ENCODE data around the gene TBC1D12.

DNA sequence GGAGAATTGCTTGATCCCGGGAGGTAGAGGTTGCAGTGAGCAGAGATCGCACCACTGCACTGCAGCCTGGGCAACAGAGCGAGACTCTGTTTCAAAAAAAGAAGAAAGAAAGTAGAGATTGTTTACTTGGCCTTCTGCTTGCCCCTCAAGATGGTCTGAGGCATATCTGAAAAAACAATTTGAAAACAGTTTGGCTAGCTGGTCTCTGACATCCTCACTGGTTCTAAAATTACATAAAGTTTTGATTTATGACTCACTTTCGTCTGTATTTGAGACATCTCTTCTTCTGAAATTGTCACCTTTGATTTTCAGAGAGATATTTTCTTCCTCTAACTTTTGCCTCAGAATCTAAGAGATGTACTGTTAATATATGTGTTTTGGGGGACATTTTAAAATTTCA, 93.7 kb downstream of the TBC1D12 start:
- TF ChIP-seq ZNF274 (IDR thresholded peaks at IDR 0.05; ENCODE audit: low read depth, low read length) = no peak
- no peak for TF ChIP-seq YY1 (IDR thresholded peaks at IDR 0.05; ENCODE audit: insufficient read depth, insufficient read length)
- no peak for TF ChIP-seq SUZ12 (IDR thresholded peaks at IDR 0.05; ENCODE audit: extremely low read depth, insufficient read depth, insufficient read length)
